Astrocyte (in vitro differentiated cells and primary cell): ENCODE measurements around the gene ZC3H13.

Experiments
- CTCF ChIP-seq: IDR thresholded peaks from 2 replicates; pipeline ENCODE4 v1.5.1; 2011; ENCODE audit warnings: low read depth, mild to moderate bottlenecking, inconsistent platforms, low read length, moderate library complexity; ENCODE audit not compliant: insufficient read depth
- EZH2 ChIP-seq: IDR thresholded peaks from 2 replicates; pipeline ENCODE4 v1.6.1; 2012; ENCODE audit warnings: mild to moderate bottlenecking, low read length, inconsistent platforms; ENCODE audit not compliant: insufficient read depth

DNA sequence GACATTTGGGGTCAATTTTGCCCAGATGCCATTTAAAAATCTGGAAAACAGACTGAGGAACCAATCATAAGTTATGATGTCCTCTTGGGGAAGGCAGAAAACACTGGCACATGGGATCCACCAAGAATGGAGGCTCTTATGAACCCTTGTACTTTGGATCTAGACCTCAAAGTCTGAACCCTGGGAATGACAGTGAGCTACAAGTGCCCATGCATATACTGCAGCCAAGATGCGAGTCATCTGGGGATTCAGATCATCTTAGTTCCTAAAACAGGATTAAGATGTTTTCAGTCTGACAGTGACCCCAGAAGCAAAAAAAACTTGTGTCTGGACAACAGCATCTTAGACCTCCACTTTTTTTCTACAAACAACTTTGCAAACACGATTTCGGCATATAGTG lies 100.8 kb downstream of the ZC3H13 start:
- TF ChIP-seq CTCF = no peak
- TF ChIP-seq EZH2 = no peak
